K562 (cell line): ENCODE measurements around the gene LBH.

ENCODE experiments used
- CTCF ChIP-seq, 3 experiments: IDR thresholded peaks in 2 of 3; conservative IDR thresholded peaks in 1 of 3; 2 replicates each; pipeline ENCODE4 v1.5.1; 2011 to 2012; ENCODE audit warnings: low read length in 3 of 3, mild to moderate bottlenecking in 3 of 3, control low read depth in 2 of 3, improper control_type of control experiment in 1 of 3, inconsistent platforms in 1 of 3, low read depth in 1 of 3, mixed read lengths in 1 of 3, moderate library complexity in 1 of 3; ENCODE audit not compliant: insufficient read depth in 2 of 3
- POLR2AphosphoS5 ChIP-seq: IDR thresholded peaks from 2 replicates; pipeline ENCODE4 v1.6.1; 2011; ENCODE audit warnings: mild to moderate bottlenecking, low read depth, low read length, moderate library complexity; ENCODE audit not compliant: control insufficient read depth, insufficient read depth

DNA sequence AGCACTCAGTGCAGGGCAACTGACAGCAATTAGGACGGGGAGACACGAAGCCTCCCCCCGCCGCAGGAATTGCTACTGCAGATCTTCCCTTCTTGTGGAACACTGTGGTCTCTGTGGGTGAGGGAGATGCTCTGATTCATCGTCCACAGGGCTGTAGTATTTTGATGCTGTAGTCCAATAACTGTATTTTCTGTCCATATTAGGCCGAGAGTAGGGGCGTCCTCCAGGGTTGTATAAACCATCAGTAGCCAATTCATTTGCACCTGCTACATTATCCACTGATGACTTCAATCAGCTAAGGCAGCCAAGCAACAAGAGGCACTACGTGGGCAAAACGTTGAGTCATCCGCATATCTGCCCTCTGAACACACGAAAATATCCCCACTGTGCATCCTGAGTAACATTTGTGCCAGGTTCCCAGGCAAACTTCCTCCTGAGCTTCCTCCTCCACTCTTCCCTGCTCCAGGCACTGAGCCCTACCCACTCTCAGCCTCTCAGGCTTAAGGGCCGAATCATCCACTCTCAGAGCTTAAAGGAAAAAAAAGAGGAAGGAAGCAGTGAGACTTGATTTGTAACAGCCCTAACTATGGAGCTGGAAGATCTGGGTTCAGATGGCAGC, 62.1 kb downstream of the LBH start:
- TF ChIP-seq CTCF (IDR thresholded peaks at IDR 0.05 in 2 of 3, conservative IDR thresholded peaks at IDR 0.05 in 1 of 3; ENCODE audit: insufficient read depth in 2 of 3, low read depth in 1 of 3, low read length in 3 of 3) (no peak), POLR2AphosphoS5 (no peak)
